H1 (cell line): ENCODE measurements around the gene CAVIN2. TPM values are rescaled to one million over a fixed set of nuclear protein-coding genes. Genes with fewer than 3 reads are reported as not detected.

Experiments used
- CBX5 ChIP-seq: fragments of 300-800, 300-1000 bp; sonication (generic); IDR thresholded peaks from 2 replicates; pipeline ENCODE4 v1.7.1; 2016; ENCODE audit warnings: antibody characterized with exemption, low read length, low read depth
- KDM1A ChIP-seq: fragments of 200-600, 300-600 bp; sonication (generic); IDR thresholded peaks from 2 replicates; pipeline ENCODE4 v1.7.1; 2016; ENCODE audit warnings: mild to moderate bottlenecking, low read length, borderline replicate concordance
- MAFK ChIP-seq: IDR thresholded peaks from 2 replicates; pipeline ENCODE4 v1.6.1; 2012; ENCODE audit warnings: low read depth, mild to moderate bottlenecking, improper control_type of control experiment, low read length
- YY1 ChIP-seq: IDR thresholded peaks from 2 replicates; pipeline ENCODE4 v1.6.1; 2011; ENCODE audit warnings: low read depth, mild to moderate bottlenecking, low read length
- polyA plus RNA-seq, 7 experiments: library from polyadenylated mRNA; depleted of rRNA in 3 of 7; stranded (reverse) in 5 of 7; unstranded in 2 of 7; fragments of >200 nt in 5 of 7; fragments of 200-250 nt in 2 of 7; gene quantifications; 1 replicate in 5 of 7; 2 replicates in 1 of 7; 4 replicates in 1 of 7; pipeline versions ENCODE4 v1.2.1 to v1.2.3, GENCODE V29; 2011 to 2013; ENCODE audit warnings: missing spikeins in 2 of 7, mixed read lengths in 2 of 7
- total RNA-seq: library from RNA; stranded (reverse); fragmentation: NEBNext Ultra II Directional; extraction: Animal tissue kit (Norgen Biotek cat#: 25700); gene quantifications from 2 replicates; pipeline ENCODE4 v1.2.1, GENCODE V29; 2021

Gene CAVIN2
- total and polyA plus RNA-seq, 2 of the 8 experiments (the other 6 are each of a cell fraction or from before 2014, with no cell fraction given): 0.03 TPM; not detected in 1

- TF ChIP-seq MAFK (no peak), CBX5 (no peak), KDM1A (no peak), YY1 (no peak)
Observed at GRCh38 chr2:191815010-191815409, 31.9 kb downstream of the CAVIN2 start (continued).
